Trophoblast cell (in vitro differentiated cells and primary cell): ENCODE measurements around the gene CDKL1.

Experiments
- DNase-seq, 2 donors: peaks; one replicate each; pipeline ENCODE4 v3.0.0-alpha.2; 2016
- H2AFZ ChIP-seq: 2 replicates; pipeline ENCODE4 v1.6.1; 2013; ENCODE audit warnings: low read length, moderate library complexity, mild to moderate bottlenecking; ENCODE audit not compliant: insufficient read depth, poor library complexity
- H2AK5ac ChIP-seq: 2 replicates; pipeline ENCODE4 v1.6.1; 2013; ENCODE audit warnings: mild to moderate bottlenecking, low read length
- H2BK120ac ChIP-seq: 2 replicates; pipeline ENCODE4 v1.6.1; 2013; ENCODE audit warnings: low read length, mild to moderate bottlenecking, moderate library complexity; ENCODE audit not compliant: insufficient read depth, poor library complexity
- H2BK12ac ChIP-seq: 2 replicates; pipeline ENCODE4 v1.6.1; 2013; ENCODE audit warnings: mild to moderate bottlenecking, low read length, moderate library complexity
- H2BK5ac ChIP-seq: 2 replicates; pipeline ENCODE4 v1.6.1; 2013; ENCODE audit warnings: low read length, low read depth, moderate library complexity, mild to moderate bottlenecking; ENCODE audit not compliant: poor library complexity
- H3K14ac ChIP-seq: 2 replicates; pipeline ENCODE4 v1.6.1; 2013; ENCODE audit warnings: mild to moderate bottlenecking, low read length
- H3K18ac ChIP-seq: 2 replicates; pipeline ENCODE4 v1.6.1; 2013; ENCODE audit warnings: mild to moderate bottlenecking, low read length
- H3K23ac ChIP-seq: 2 replicates; pipeline ENCODE4 v1.6.1; 2013; ENCODE audit warnings: low read length
- H3K27ac ChIP-seq: 2 replicates; pipeline ENCODE4 v1.5.1; 2013; ENCODE audit warnings: low read depth, mild to moderate bottlenecking, inconsistent platforms, low read length, moderate library complexity
- H3K27me3 ChIP-seq: 2 replicates; pipeline ENCODE4 v1.6.1; 2013; ENCODE audit warnings: inconsistent platforms, mild to moderate bottlenecking, low read length, moderate library complexity; ENCODE audit not compliant: insufficient read depth
- H3K36me3 ChIP-seq, 2 experiments: 1 replicate in 1 of 2; 2 replicates in 1 of 2; pipeline ENCODE4 v1.6.1; 2013; ENCODE audit warnings: low read length in 2 of 2, mild to moderate bottlenecking in 2 of 2, moderate library complexity in 1 of 2; ENCODE audit not compliant: insufficient read depth in 2 of 2, control insufficient read depth in 1 of 2
- H3K4ac ChIP-seq: 2 replicates; pipeline ENCODE4 v1.6.1; 2013; ENCODE audit warnings: low read depth, mild to moderate bottlenecking, low read length, moderate library complexity
- H3K4me1 ChIP-seq, 2 experiments: 1 replicate in 1 of 2; 2 replicates in 1 of 2; pipeline ENCODE4 v1.6.1; 2013; ENCODE audit warnings: low read length in 2 of 2, mild to moderate bottlenecking in 2 of 2, moderate library complexity in 1 of 2; ENCODE audit not compliant: insufficient read depth in 2 of 2, control insufficient read depth in 1 of 2
- H3K4me2 ChIP-seq: 2 replicates; pipeline ENCODE4 v1.6.1; 2013; ENCODE audit warnings: inconsistent platforms, mild to moderate bottlenecking, low read length, moderate library complexity
- H3K4me3 ChIP-seq: 2 replicates; pipeline ENCODE4 v1.5.1; 2013; ENCODE audit warnings: mild to moderate bottlenecking, low read depth, low read length, inconsistent platforms
- H3K79me1 ChIP-seq: one replicate; pipeline ENCODE4 v1.6.1; 2013; ENCODE audit warnings: low read length
- H3K79me2 ChIP-seq: 2 replicates; pipeline ENCODE4 v1.6.1; 2013; ENCODE audit warnings: low read length, mild to moderate bottlenecking; ENCODE audit not compliant: control insufficient read depth, insufficient read depth, poor library complexity
- H3K9ac ChIP-seq: 2 replicates; pipeline ENCODE4 v1.6.1; 2013; ENCODE audit warnings: mild to moderate bottlenecking, low read length
- H3K9me3 ChIP-seq: 2 replicates; pipeline ENCODE4 v1.6.1; 2013; ENCODE audit warnings: low read depth, mild to moderate bottlenecking, control low read depth, inconsistent platforms, low read length; ENCODE audit not compliant: insufficient read depth
- H4K12ac ChIP-seq: 2 replicates; pipeline ENCODE4 v1.6.1; 2013; ENCODE audit warnings: low read depth, mild to moderate bottlenecking, low read length, moderate library complexity
- H4K8ac ChIP-seq: 2 replicates; pipeline ENCODE4 v1.6.1; 2013; ENCODE audit warnings: low read depth, mild to moderate bottlenecking, low read length, moderate library complexity
- H4K91ac ChIP-seq: one replicate; pipeline ENCODE4 v1.6.1; 2013; ENCODE audit warnings: low read depth, mild to moderate bottlenecking, low read length, moderate library complexity
- WGBS: extraction: QIAGEN DNeasy Blood & Tissue Kit; methylation state at CpG from one replicate; pipeline ENCODE4 v1.1.7; 2013; ENCODE audit warnings: missing lambda C conversion rate; ENCODE audit not compliant: insufficient read length, insufficient coverage; ENCODE audit errors: extremely low coverage; 5-methylcytosine and 5-hydroxymethylcytosine counted together

Gene CDKL1

GRCh38 chr14:50340963-50341362 lies 55.7 kb downstream of the CDKL1 start:
- Histone ChIP-seq H3K4me2 (no peak overlapping the region), H3K36me3 (no peaks in the 10 kb centered on the region), H3K9ac (no peak overlapping the region), H3K4me1 (peaks cover 2 to 4% of the 10 kb centered on the region in 2 experiments), H3K4ac (no peak overlapping the region), H3K18ac (no peak overlapping the region), H3K27me3 (no peaks in the 10 kb centered on the region), H2BK5ac (no peak overlapping the region), H3K14ac (no peak overlapping the region), H3K79me2 (no peaks in the 10 kb centered on the region), H3K23ac (no peak overlapping the region), H2AK5ac (peak overlapping the region; percentile 72), H2BK120ac (no peak overlapping the region), H3K27ac (no peak overlapping the region), H3K4me3 (no peak overlapping the region), H4K12ac (no peak overlapping the region), H4K8ac (no peak overlapping the region), H3K9me3 (no peaks in the 10 kb centered on the region), H4K91ac (no peak overlapping the region), H2AFZ (no peak overlapping the region), H3K79me1 (peaks cover 2% of the 10 kb centered on the region), H2BK12ac (no peak overlapping the region)
- no CpG with 5 or more reads among the region's 9 CpGs for WGBS
- DNase-seq = no peak

GRCh38 chr14:50340045-50340444 lies 56.6 kb downstream of the CDKL1 start:
- H4K8ac ChIP-seq = no peak overlapping the region
- no peak overlapping the region for H2BK12ac ChIP-seq
- no peak overlapping the region for H3K14ac ChIP-seq
- H2AFZ ChIP-seq = no peak overlapping the region
- H3K79me1 ChIP-seq = peaks cover 3% of the 10 kb centered on the region
- H3K79me2 ChIP-seq = no peaks in the 10 kb centered on the region
- H3K4me3 ChIP-seq = no peak overlapping the region
- H2BK120ac ChIP-seq = no peak overlapping the region
- H2BK5ac ChIP-seq = no peak overlapping the region
- no peak for DNase-seq
- no peak overlapping the region for H3K27ac ChIP-seq
- H3K9ac ChIP-seq = no peak overlapping the region
- no peak overlapping the region for H3K18ac ChIP-seq
- no peaks in the 10 kb centered on the region for H3K36me3 ChIP-seq
- H3K4ac ChIP-seq = no peak overlapping the region
- no peak overlapping the region for H2AK5ac ChIP-seq
- no CpG with 5 or more reads among the region's 5 CpGs for WGBS
- no peak overlapping the region for H4K91ac ChIP-seq
- no peak overlapping the region for H3K23ac ChIP-seq
- H4K12ac ChIP-seq = no peak overlapping the region
- no peaks in the 10 kb centered on the region for H3K27me3 ChIP-seq
- H3K9me3 ChIP-seq = no peaks in the 10 kb centered on the region
- H3K4me1 ChIP-seq = peaks cover 4 to 11% of the 10 kb centered on the region in 2 experiments
- no peak overlapping the region for H3K4me2 ChIP-seq

- H4K12ac ChIP-seq = no peak overlapping the region
- H3K9ac ChIP-seq = no peak overlapping the region
- H3K27ac ChIP-seq = no peak overlapping the region
- WGBS = no CpG with 5 or more reads among the region's 3 CpGs
- H4K8ac ChIP-seq = no peak overlapping the region
- no peaks in the 10 kb centered on the region for H3K79me2 ChIP-seq
- no peak overlapping the region for H2AK5ac ChIP-seq
- H3K27me3 ChIP-seq = no peaks in the 10 kb centered on the region
- H3K4me2 ChIP-seq = no peak overlapping the region
- no peak overlapping the region for H2AFZ ChIP-seq
- no peak overlapping the region for H2BK120ac ChIP-seq
- no peaks in the 10 kb centered on the region for H3K9me3 ChIP-seq
- H3K4ac ChIP-seq = no peak overlapping the region
- peaks cover 4 to 13% of the 10 kb centered on the region in 2 experiments for H3K4me1 ChIP-seq
- no peak overlapping the region for H2BK5ac ChIP-seq
- H4K91ac ChIP-seq = no peak overlapping the region
- H3K18ac ChIP-seq = no peak overlapping the region
- no peak overlapping the region for H3K14ac ChIP-seq
- peaks cover 5% of the 10 kb centered on the region for H3K79me1 ChIP-seq
- no peak for DNase-seq
- H3K23ac ChIP-seq = no peak overlapping the region
- no peak overlapping the region for H2BK12ac ChIP-seq
- H3K4me3 ChIP-seq = no peak overlapping the region
- H3K36me3 ChIP-seq = no peaks in the 10 kb centered on the region
Observed at GRCh38 chr14:50339178-50339804, 57.4 kb downstream of the CDKL1 start.

- Histone ChIP-seq H2AK5ac (no peak overlapping the region), H3K79me1 (peaks cover 5% of the 10 kb centered on the region), H3K79me2 (no peaks in the 10 kb centered on the region), H3K4ac (no peak overlapping the region), H3K9me3 (no peaks in the 10 kb centered on the region), H4K8ac (no peak overlapping the region), H2BK5ac (no peak overlapping the region), H2BK12ac (no peak overlapping the region), H3K14ac (no peak overlapping the region), H3K18ac (no peak overlapping the region), H3K27ac (no peak overlapping the region), H4K12ac (no peak overlapping the region), H3K4me2 (no peak overlapping the region), H3K4me3 (no peak overlapping the region), H3K36me3 (no peaks in the 10 kb centered on the region), H4K91ac (no peak overlapping the region), H2BK120ac (no peak overlapping the region), H3K9ac (no peak overlapping the region), H3K4me1 (peaks cover 4 to 15% of the 10 kb centered on the region in 2 experiments), H2AFZ (no peak overlapping the region), H3K27me3 (no peaks in the 10 kb centered on the region), H3K23ac (no peak overlapping the region)
- no CpG with 5 or more reads among the region's 2 CpGs for WGBS
- no peak for DNase-seq
Observed at GRCh38 chr14:50338587-50338986, 58.1 kb downstream of the CDKL1 start.
